A673 (cell line): ENCODE measurements around the gene ATAD3C.
"Not testable (repeated sequence)": the region's sequence is repeated elsewhere in the genome, so short reads cannot be mapped to it uniquely, and the experiment has no call there.

Experiments
- EZH2 ChIP-seq: fragments of 200-600 bp; sonication (generic); IDR thresholded peaks from 2 replicates; pipeline ENCODE4 v1.6.1; 2017; ENCODE audit warnings: borderline replicate concordance, low read depth, mild to moderate bottlenecking, mixed read lengths, antibody characterized with exemption, low read length; ENCODE audit not compliant: poor library complexity, severe bottlenecking
- TF ChIP-seq, protein P1 (sequence below): fragments of 300-800, 200-600 bp; sonication (generic); conservative IDR thresholded peaks from 2 replicates; pipeline ENCODE4 v1.5.1; 2017; ENCODE audit warnings: low read depth, mild to moderate bottlenecking, antibody characterized with exemption, low read length, moderate library complexity, mixed read lengths

DNA sequence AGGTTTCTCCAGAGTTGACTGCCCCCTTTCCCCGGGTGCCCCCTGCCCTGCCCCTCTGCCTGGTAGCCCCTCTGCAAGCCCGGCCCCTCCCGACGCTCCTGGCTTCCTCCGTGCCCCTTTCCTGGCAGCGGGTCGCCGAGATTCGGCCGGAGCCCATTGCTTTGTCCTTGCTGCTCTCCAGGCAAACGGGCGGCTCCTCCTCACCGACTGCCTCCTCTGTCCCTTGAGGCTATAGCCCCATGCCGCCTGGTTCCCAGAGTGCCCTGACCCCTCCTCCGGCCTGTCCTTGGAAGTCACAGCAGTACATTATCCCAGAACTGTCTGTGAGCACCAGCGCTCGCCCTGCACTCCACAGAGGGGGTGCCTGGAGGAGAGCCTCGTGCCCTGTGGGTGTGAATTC, 64.2 kb downstream of the ATAD3C start:
- not testable (repeated sequence) for TF ChIP-seq EZH2
- TF ChIP-seq, protein P1, sequence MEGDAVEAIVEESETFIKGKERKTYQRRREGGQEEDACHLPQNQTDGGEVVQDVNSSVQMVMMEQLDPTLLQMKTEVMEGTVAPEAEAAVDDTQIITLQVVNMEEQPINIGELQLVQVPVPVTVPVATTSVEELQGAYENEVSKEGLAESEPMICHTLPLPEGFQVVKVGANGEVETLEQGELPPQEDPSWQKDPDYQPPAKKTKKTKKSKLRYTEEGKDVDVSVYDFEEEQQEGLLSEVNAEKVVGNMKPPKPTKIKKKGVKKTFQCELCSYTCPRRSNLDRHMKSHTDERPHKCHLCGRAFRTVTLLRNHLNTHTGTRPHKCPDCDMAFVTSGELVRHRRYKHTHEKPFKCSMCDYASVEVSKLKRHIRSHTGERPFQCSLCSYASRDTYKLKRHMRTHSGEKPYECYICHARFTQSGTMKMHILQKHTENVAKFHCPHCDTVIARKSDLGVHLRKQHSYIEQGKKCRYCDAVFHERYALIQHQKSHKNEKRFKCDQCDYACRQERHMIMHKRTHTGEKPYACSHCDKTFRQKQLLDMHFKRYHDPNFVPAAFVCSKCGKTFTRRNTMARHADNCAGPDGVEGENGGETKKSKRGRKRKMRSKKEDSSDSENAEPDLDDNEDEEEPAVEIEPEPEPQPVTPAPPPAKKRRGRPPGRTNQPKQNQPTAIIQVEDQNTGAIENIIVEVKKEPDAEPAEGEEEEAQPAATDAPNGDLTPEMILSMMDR, result not testable (repeated sequence)
